Measurements from ENCODE around the gene TRERF1.

DNA sequence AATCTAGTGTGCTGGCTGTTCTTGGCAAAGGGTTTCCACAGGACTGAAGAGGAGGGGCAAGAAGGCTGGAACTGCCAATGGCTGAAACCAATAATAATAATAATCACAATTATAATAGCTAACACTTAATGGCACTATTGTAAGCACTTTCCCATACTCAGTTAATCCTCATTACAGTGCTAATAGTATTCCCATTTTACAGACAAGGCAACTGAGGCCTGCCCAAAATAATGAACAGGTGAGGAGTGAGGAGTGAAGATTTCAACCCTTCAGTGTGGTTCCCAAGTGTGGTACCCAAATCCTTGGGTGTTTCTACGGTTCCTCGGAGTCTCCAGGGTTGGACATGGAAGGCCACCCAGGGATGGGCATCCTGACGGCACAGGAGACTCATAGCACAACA lies 69.9 kb downstream of the TRERF1 start:
- TF ChIP-seq, protein P1, sequence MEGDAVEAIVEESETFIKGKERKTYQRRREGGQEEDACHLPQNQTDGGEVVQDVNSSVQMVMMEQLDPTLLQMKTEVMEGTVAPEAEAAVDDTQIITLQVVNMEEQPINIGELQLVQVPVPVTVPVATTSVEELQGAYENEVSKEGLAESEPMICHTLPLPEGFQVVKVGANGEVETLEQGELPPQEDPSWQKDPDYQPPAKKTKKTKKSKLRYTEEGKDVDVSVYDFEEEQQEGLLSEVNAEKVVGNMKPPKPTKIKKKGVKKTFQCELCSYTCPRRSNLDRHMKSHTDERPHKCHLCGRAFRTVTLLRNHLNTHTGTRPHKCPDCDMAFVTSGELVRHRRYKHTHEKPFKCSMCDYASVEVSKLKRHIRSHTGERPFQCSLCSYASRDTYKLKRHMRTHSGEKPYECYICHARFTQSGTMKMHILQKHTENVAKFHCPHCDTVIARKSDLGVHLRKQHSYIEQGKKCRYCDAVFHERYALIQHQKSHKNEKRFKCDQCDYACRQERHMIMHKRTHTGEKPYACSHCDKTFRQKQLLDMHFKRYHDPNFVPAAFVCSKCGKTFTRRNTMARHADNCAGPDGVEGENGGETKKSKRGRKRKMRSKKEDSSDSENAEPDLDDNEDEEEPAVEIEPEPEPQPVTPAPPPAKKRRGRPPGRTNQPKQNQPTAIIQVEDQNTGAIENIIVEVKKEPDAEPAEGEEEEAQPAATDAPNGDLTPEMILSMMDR (IDR thresholded peaks at IDR 0.05; ENCODE audit: low read length) = no peak
- TF ChIP-seq EZH2 (optimal IDR thresholded peaks at IDR 0.05; ENCODE audit: low read depth, low read length) = no peak

Data from MM.1S (cell line).